C4-2B (cell line): Measurements from ENCODE around the gene LRRC15.

Source experiments
- CTCF ChIP-seq: fragments of 450-650 bp; conservative IDR thresholded peaks from 2 replicates; pipeline ENCODE4 v1.5.1; 2017; ENCODE audit warnings: mild to moderate bottlenecking
- ZFX ChIP-seq: fragments of 450-650 bp; IDR thresholded peaks from 2 replicates; pipeline ENCODE4 v1.6.1; 2017

GRCh38 chr3:194315965-194316361, 53.6 kb downstream of the LRRC15 start:
- peak; percentile 16 for TF ChIP-seq CTCF
- no peak for TF ChIP-seq ZFX
